ENCODE data around the gene ARHGAP32.
"Not testable (repeated sequence)": the region's sequence is repeated elsewhere in the genome, so short reads cannot be mapped to it uniquely, and the experiment has no call there.

Gene ARHGAP32

GRCh38 chr11:129202646-129203045, 10.5 kb upstream of the ARHGAP32 start:
- no peak for DNase-seq (ENCODE audit: low read depth in 2 of 2)

GRCh38 chr11:129195682-129196081, 3.6 kb upstream of the ARHGAP32 start:
- DNase-seq (ENCODE audit: low read depth in 2 of 2): no peak

- DNase-seq (ENCODE audit: low read depth in 2 of 2): no peak
Measured at GRCh38 chr11:129191649-129192048, 476 bp downstream of the ARHGAP32 start.

GRCh38 chr11:129190087-129190486, 2.0 kb downstream of the ARHGAP32 start:
- DNase-seq (ENCODE audit: low read depth in 2 of 2): no peak

- DNase-seq (ENCODE audit: low read depth in 2 of 2): no peak
Measured at GRCh38 chr11:129189646-129190045, 2.5 kb downstream of the ARHGAP32 start.

- DNase-seq (ENCODE audit: low read depth in 2 of 2): not testable (repeated sequence)
Measured at GRCh38 chr11:129185082-129185481, 7.0 kb downstream of the ARHGAP32 start.

GRCh38 chr11:129184581-129184980, 7.5 kb downstream of the ARHGAP32 start:
- no peak for DNase-seq (ENCODE audit: low read depth in 2 of 2)

- no peak for DNase-seq (ENCODE audit: low read depth in 2 of 2)
Measured at GRCh38 chr11:129167315-129167714, 24.8 kb downstream of the ARHGAP32 start.

- no peak for DNase-seq (ENCODE audit: low read depth in 2 of 2)
Measured at GRCh38 chr11:129163714-129164164, 28.4 kb downstream of the ARHGAP32 start.

- not testable (repeated sequence) for DNase-seq (ENCODE audit: low read depth in 2 of 2)
Measured at GRCh38 chr11:129157080-129157479, 35.0 kb downstream of the ARHGAP32 start.

- DNase-seq (ENCODE audit: low read depth in 2 of 2): no peak
Measured at GRCh38 chr11:129155745-129156144, 36.4 kb downstream of the ARHGAP32 start.

GRCh38 chr11:129148487-129148886, 43.6 kb downstream of the ARHGAP32 start:
- no peak for DNase-seq (ENCODE audit: low read depth in 2 of 2)

GRCh38 chr11:129146191-129146590, 45.9 kb downstream of the ARHGAP32 start:
- DNase-seq (ENCODE audit: low read depth in 2 of 2): no peak

GRCh38 chr11:129145276-129145675, 46.8 kb downstream of the ARHGAP32 start:
- DNase-seq (ENCODE audit: low read depth in 2 of 2): no peak

- no peak for DNase-seq (ENCODE audit: low read depth in 2 of 2)
Measured at GRCh38 chr11:129144256-129144655, 47.9 kb downstream of the ARHGAP32 start.

GRCh38 chr11:129143335-129143734, 48.8 kb downstream of the ARHGAP32 start:
- DNase-seq (ENCODE audit: low read depth in 2 of 2): no peak

- no peak for DNase-seq (ENCODE audit: low read depth in 2 of 2)
Measured at GRCh38 chr11:129141748-129142523, 50.2 kb downstream of the ARHGAP32 start.

- DNase-seq (ENCODE audit: low read depth in 2 of 2): no peak
Measured at GRCh38 chr11:129131316-129131715, 60.8 kb downstream of the ARHGAP32 start.

GRCh38 chr11:129128881-129129620, 63.1 kb downstream of the ARHGAP32 start:
- not testable (repeated sequence) for DNase-seq (ENCODE audit: low read depth in 2 of 2)

- DNase-seq (ENCODE audit: low read depth in 2 of 2): no peak
Measured at GRCh38 chr11:129119036-129119435, 73.1 kb downstream of the ARHGAP32 start.

GRCh38 chr11:129117595-129118350, 74.4 kb downstream of the ARHGAP32 start:
- DNase-seq (ENCODE audit: low read depth in 2 of 2): peak; percentile 2 to 44

All from activated CD4-positive, alpha-beta T cell treated with anti-CD3 and anti-CD28 coated beads for 24 hours (primary cell).